GM23338 (cell line): Measurements from ENCODE around the gene CENPO. TPM values are rescaled to one million over a fixed set of nuclear protein-coding genes. Genes with fewer than 3 reads are reported as not detected.
A peak's percentile ranks its signal among the peaks of the same experiment; 100 is the strongest.

Source experiments
- ATAC-seq: fragments of 200-7000 bp; cut with Tn5 transposase; 3 replicates; pipeline ENCODE4 v1.9.1; 2020
- DNase-seq: peaks from one replicate; pipeline ENCODE4 v3.0.0-alpha.2; 2015; ENCODE audit warnings: low spot score
- H2AFZ ChIP-seq: fragments of 200-600 bp; sonication (generic); 2 replicates; pipeline ENCODE4 v1.8.0; 2016; ENCODE audit warnings: antibody characterized with exemption, mild to moderate bottlenecking, moderate library complexity
- H3F3A ChIP-seq: fragments of 200-600 bp; sonication (generic); replicated peaks from 2 replicates; pipeline ENCODE4 v1.8.0; 2017; ENCODE audit warnings: antibody characterized with exemption, mixed run types, low read depth
- H3K27ac ChIP-seq: fragments of 200-600 bp; sonication (generic); 2 replicates; pipeline ENCODE4 v1.6.1; 2016; ENCODE audit warnings: low read depth
- H3K27me3 ChIP-seq: fragments of 200-600 bp; sonication (generic); 2 replicates; pipeline ENCODE4 v1.8.0; 2016; ENCODE audit warnings: mild to moderate bottlenecking, mixed run types, moderate library complexity; ENCODE audit not compliant: insufficient read depth
- H3K36me3 ChIP-seq: fragments of 200-600 bp; sonication (generic); 2 replicates; pipeline ENCODE4 v1.8.0; 2016; ENCODE audit warnings: mild to moderate bottlenecking; ENCODE audit not compliant: insufficient read depth
- H3K4me1 ChIP-seq: fragments of 200-600 bp; sonication (generic); 2 replicates; pipeline ENCODE4 v1.8.0; 2016; ENCODE audit warnings: mild to moderate bottlenecking, moderate library complexity; ENCODE audit not compliant: insufficient read depth
- H3K4me2 ChIP-seq: fragments of 200-600 bp; sonication (generic); 2 replicates; pipeline ENCODE4 v1.7.1; 2017; ENCODE audit warnings: mixed run types
- H3K4me3 ChIP-seq: fragments of 200-600 bp; sonication (generic); 2 replicates; pipeline ENCODE4 v1.6.1; 2016; ENCODE audit warnings: mixed run types
- H3K79me2 ChIP-seq: fragments of 200-600 bp; sonication (generic); replicated peaks from 2 replicates; pipeline ENCODE4 v1.8.0; 2017; ENCODE audit warnings: mild to moderate bottlenecking; ENCODE audit not compliant: insufficient read depth
- H3K9me2 ChIP-seq: fragments of 200-600 bp; sonication (generic); 2 replicates; pipeline ENCODE4 v1.8.0; 2017; ENCODE audit not compliant: insufficient read depth
- H4K20me1 ChIP-seq: fragments of 200-600 bp; sonication (generic); replicated peaks from 2 replicates; pipeline ENCODE4 v1.8.0; 2017; ENCODE audit warnings: mild to moderate bottlenecking; ENCODE audit not compliant: insufficient read depth
- H3K27ac Mint-ChIP-seq: 2 replicates; pipeline ENCODE4 v1.8.0; 2020; ENCODE audit warnings: inconsistent platforms, mild to moderate bottlenecking, moderate library complexity, mixed read lengths
- H3K27me3 Mint-ChIP-seq: 3 replicates; pipeline ENCODE4 v1.8.0; 2022; ENCODE audit warnings: low read depth, mild to moderate bottlenecking, moderate library complexity, mixed read lengths, inconsistent platforms; ENCODE audit not compliant: insufficient read depth, poor library complexity
- H3K36me3 Mint-ChIP-seq: 3 replicates; pipeline ENCODE4 v1.8.0; 2021; ENCODE audit warnings: low read depth, mild to moderate bottlenecking, inconsistent platforms, moderate library complexity, mixed read lengths
- H3K4me1 Mint-ChIP-seq: 3 replicates; pipeline ENCODE4 v1.8.0; 2020; ENCODE audit warnings: mild to moderate bottlenecking, inconsistent platforms, mixed read lengths
- H3K4me3 Mint-ChIP-seq: 3 replicates; pipeline ENCODE4 v1.8.0; 2021; ENCODE audit warnings: moderate library complexity, mild to moderate bottlenecking, inconsistent platforms, mixed read lengths
- H3K9me3 Mint-ChIP-seq: 3 replicates; pipeline ENCODE4 v1.8.0; 2020; ENCODE audit warnings: moderate library complexity, mild to moderate bottlenecking, inconsistent platforms, mixed read lengths
- CREB1 ChIP-seq: fragments of 250-450 bp; sonication (Bioruptor Pico); IDR thresholded peaks from 2 replicates; pipeline ENCODE4 v1.5.0; 2020; ENCODE audit warnings: low read depth, mild to moderate bottlenecking, moderate library complexity
- EZH2 ChIP-seq: fragments of 200-600 bp; sonication (generic); IDR thresholded peaks from one replicate; pipeline ENCODE4 v1.8.0; 2017; ENCODE audit warnings: antibody characterized with exemption, mild to moderate bottlenecking, low read depth; ENCODE audit not compliant: unreplicated experiment
- EZH2phosphoT487 ChIP-seq: fragments of 200-600 bp; sonication (generic); IDR thresholded peaks from one replicate; pipeline ENCODE4 v1.8.1; 2018; ENCODE audit warnings: antibody characterized with exemption; ENCODE audit not compliant: unreplicated experiment
- NANOG ChIP-seq: IDR thresholded peaks from 2 replicates; pipeline ENCODE4 v1.6.1; 2016; ENCODE audit warnings: antibody characterized with exemption, borderline replicate concordance
- STAT1 ChIP-seq: IDR thresholded peaks from one replicate; pipeline ENCODE4 v1.6.1; 2016; ENCODE audit warnings: antibody characterized with exemption; ENCODE audit not compliant: unreplicated experiment
- ZNF331 ChIP-seq: fragments of 250-450 bp; sonication (Bioruptor Pico); IDR thresholded peaks from 2 replicates; pipeline ENCODE4 v1.5.0; 2020; ENCODE audit warnings: low read depth, mild to moderate bottlenecking, moderate library complexity
- polyA plus RNA-seq: library from polyadenylated mRNA; unstranded; fragments of >200 nt; fragmentation: Nextera tagmentation; extraction: Ambion mirVana; gene quantifications from 2 replicates; pipeline ENCODE4 v1.2.1, GENCODE V29; 2016
- total RNA-seq: library from RNA; depleted of rRNA; stranded (reverse); fragments of >200 nt; shearing (Covaris generic); gene quantifications from 2 replicates; pipeline ENCODE4 v1.2.3, GENCODE V29; 2014
- TF ChIP-seq, protein P1 (sequence below), 2 experiments: fragments of 200-600 bp in 1 of 2; sonication (generic) in 1 of 2; conservative IDR thresholded peaks; 2 replicates each; pipeline versions ENCODE4 v1.5.1 to v1.6.1; 2016 to 2017; ENCODE audit warnings: antibody characterized with exemption in 2 of 2, low read depth in 2 of 2, mild to moderate bottlenecking in 2 of 2, moderate library complexity in 1 of 2
- TF ChIP-seq, protein P2 (sequence below): IDR thresholded peaks from 2 replicates; pipeline ENCODE4 v1.6.1; 2016; ENCODE audit warnings: antibody characterized with exemption
- TF ChIP-seq, protein P3 (sequence below): fragments of 250-450 bp; sonication (Bioruptor Pico); IDR thresholded peaks from 2 replicates; pipeline ENCODE4 v1.5.0; 2020; ENCODE audit warnings: mild to moderate bottlenecking, moderate library complexity

Gene CENPO
- total and polyA plus RNA-seq, 2 experiments from 2014 or later = 27.0 to 44.7 TPM

DNA sequence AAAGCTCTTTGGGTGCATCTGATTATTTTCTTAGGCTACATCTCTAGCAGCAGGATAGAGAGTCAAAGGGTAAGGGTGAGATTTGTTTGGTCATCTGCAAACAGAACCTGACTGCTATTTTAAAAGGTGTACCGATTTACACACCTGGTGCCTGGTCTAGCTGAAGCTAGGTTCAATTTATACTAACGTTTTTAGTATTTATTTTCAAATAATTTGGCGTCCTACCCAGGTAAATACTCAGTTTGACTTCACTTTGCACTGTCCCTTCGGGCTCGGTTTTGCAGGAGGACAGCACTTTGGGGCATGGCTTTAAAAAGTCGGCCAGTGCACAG lies 717 bp upstream of the CENPO start (continued):
- TF ChIP-seq, protein P1, sequence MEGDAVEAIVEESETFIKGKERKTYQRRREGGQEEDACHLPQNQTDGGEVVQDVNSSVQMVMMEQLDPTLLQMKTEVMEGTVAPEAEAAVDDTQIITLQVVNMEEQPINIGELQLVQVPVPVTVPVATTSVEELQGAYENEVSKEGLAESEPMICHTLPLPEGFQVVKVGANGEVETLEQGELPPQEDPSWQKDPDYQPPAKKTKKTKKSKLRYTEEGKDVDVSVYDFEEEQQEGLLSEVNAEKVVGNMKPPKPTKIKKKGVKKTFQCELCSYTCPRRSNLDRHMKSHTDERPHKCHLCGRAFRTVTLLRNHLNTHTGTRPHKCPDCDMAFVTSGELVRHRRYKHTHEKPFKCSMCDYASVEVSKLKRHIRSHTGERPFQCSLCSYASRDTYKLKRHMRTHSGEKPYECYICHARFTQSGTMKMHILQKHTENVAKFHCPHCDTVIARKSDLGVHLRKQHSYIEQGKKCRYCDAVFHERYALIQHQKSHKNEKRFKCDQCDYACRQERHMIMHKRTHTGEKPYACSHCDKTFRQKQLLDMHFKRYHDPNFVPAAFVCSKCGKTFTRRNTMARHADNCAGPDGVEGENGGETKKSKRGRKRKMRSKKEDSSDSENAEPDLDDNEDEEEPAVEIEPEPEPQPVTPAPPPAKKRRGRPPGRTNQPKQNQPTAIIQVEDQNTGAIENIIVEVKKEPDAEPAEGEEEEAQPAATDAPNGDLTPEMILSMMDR (conservative IDR thresholded peaks at IDR 0.05; ENCODE audit: low read depth in 2 of 2) = no peak; a peak in 1 of 4 replicates
- TF ChIP-seq CREB1 = no peak
- no peak for TF ChIP-seq NANOG

DNA sequence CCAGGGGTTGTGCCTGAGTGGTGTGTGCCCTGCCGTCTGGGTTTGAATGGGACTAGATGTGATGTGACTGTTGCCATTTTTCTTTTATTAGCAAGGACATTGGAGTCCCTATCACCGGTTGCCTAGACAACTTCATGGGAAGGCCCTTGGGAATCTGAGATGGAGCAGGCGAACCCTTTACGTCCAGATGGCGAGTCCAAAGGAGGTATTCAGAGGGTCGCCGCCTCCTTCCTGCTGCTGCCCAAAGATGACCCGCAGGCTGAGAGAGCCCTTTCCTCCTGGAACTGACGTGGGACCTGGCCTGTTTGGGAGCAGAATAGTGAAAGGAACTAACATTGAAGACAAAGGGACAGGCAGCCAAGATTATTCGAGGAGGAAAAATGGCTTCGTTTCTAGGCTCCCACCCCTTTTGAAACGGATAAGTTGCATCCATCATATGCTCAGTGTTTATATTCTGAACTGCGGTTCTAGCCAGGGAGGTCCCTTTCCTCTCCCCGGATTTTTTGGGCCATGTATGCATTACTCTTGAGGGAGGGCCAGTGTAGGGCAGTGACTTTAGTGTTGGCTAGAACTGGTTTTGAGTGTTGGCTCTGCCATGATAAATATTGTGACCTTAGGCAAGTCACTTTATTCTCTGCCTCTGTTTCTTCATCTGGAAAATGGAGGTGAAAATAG lies 673 bp downstream of the CENPO start:
- TF ChIP-seq STAT1 (no peak), EZH2 (no peak), CREB1 (no peak), ZNF331 (CRISPR knock-in tag) (no peak), EZH2phosphoT487 (no peak)
- TF ChIP-seq, protein P2, sequence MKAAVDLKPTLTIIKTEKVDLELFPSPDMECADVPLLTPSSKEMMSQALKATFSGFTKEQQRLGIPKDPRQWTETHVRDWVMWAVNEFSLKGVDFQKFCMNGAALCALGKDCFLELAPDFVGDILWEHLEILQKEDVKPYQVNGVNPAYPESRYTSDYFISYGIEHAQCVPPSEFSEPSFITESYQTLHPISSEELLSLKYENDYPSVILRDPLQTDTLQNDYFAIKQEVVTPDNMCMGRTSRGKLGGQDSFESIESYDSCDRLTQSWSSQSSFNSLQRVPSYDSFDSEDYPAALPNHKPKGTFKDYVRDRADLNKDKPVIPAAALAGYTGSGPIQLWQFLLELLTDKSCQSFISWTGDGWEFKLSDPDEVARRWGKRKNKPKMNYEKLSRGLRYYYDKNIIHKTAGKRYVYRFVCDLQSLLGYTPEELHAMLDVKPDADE = no peak
- TF ChIP-seq, protein P3, sequence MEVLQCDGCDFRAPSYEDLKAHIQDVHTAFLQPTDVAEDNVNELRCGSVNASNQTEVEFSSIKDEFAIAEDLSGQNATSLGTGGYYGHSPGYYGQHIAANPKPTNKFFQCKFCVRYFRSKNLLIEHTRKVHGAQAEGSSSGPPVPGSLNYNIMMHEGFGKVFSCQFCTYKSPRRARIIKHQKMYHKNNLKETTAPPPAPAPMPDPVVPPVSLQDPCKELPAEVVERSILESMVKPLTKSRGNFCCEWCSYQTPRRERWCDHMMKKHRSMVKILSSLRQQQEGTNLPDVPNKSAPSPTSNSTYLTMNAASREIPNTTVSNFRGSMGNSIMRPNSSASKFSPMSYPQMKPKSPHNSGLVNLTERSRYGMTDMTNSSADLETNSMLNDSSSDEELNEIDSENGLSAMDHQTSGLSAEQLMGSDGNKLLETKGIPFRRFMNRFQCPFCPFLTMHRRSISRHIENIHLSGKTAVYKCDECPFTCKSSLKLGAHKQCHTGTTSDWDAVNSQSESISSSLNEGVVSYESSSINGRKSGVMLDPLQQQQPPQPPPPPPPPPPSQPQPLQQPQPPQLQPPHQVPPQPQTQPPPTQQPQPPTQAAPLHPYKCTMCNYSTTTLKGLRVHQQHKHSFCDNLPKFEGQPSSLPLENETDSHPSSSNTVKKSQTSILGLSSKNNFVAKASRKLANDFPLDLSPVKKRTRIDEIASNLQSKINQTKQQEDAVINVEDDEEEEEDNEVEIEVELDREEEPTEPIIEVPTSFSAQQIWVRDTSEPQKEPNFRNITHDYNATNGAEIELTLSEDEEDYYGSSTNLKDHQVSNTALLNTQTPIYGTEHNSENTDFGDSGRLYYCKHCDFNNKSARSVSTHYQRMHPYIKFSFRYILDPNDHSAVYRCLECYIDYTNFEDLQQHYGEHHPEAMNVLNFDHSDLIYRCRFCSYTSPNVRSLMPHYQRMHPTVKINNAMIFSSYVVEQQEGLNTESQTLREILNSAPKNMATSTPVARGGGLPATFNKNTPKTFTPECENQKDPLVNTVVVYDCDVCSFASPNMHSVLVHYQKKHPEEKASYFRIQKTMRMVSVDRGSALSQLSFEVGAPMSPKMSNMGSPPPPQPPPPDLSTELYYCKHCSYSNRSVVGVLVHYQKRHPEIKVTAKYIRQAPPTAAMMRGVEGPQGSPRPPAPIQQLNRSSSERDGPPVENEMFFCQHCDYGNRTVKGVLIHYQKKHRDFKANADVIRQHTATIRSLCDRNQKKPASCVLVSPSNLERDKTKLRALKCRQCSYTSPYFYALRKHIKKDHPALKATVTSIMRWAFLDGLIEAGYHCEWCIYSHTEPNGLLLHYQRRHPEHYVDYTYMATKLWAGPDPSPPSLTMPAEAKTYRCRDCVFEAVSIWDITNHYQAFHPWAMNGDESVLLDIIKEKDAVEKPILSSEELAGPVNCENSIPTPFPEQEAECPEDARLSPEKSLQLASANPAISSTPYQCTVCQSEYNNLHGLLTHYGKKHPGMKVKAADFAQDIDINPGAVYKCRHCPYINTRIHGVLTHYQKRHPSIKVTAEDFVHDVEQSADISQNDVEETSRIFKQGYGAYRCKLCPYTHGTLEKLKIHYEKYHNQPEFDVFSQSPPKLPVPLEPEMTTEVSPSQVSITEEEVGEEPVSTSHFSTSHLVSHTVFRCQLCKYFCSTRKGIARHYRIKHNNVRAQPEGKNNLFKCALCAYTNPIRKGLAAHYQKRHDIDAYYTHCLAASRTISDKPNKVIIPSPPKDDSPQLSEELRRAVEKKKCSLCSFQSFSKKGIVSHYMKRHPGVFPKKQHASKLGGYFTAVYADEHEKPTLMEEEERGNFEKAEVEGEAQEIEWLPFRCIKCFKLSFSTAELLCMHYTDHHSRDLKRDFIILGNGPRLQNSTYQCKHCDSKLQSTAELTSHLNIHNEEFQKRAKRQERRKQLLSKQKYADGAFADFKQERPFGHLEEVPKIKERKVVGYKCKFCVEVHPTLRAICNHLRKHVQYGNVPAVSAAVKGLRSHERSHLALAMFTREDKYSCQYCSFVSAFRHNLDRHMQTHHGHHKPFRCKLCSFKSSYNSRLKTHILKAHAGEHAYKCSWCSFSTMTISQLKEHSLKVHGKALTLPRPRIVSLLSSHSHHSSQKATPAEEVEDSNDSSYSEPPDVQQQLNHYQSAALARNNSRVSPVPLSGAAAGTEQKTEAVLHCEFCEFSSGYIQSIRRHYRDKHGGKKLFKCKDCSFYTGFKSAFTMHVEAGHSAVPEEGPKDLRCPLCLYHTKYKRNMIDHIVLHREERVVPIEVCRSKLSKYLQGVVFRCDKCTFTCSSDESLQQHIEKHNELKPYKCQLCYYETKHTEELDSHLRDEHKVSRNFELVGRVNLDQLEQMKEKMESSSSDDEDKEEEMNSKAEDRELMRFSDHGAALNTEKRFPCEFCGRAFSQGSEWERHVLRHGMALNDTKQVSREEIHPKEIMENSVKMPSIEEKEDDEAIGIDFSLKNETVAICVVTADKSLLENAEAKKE (CRISPR knock-in tag) = no peak
- TF ChIP-seq, protein P1 (conservative IDR thresholded peaks at IDR 0.05; ENCODE audit: low read depth in 2 of 2) = no peak
- peak; percentile 19 for ATAC-seq

More for the DNA sequence above, 673 bp downstream of the CENPO start:
- Histone ChIP-seq H3K36me3 (no peaks in the 10 kb centered on the region), H3F3A (no peaks in the 10 kb centered on the region), H4K20me1 (peaks cover 28% of the 10 kb centered on the region), H3K79me2 (peaks cover 55% of the 10 kb centered on the region), H3K4me2 (peak overlapping the region; percentile 94), H3K4me3 (peak overlapping the region; percentile 80), H3K27me3 (no peaks in the 10 kb centered on the region), H3K4me1 (peaks cover 27% of the 10 kb centered on the region), H3K9me2 (no peaks in the 10 kb centered on the region), H3K27ac (peak overlapping the region; percentile 98), H2AFZ (peak overlapping the region; percentile 61)
- H3K9me3 Mint-ChIP-seq = no peaks in the 10 kb centered on the region; the same call in 2 of the 3 replicates
- H3K27me3 Mint-ChIP-seq = peaks cover 15% of the 10 kb centered on the region
- H3K4me3 Mint-ChIP-seq = peak overlapping the region; percentile 98
- peaks cover 31% of the 10 kb centered on the region for H3K4me1 Mint-ChIP-seq
- peak overlapping the region; percentile 100 for H3K27ac Mint-ChIP-seq
- H3K36me3 Mint-ChIP-seq = peaks cover 51% of the 10 kb centered on the region
- DNase-seq = peak; percentile 75
